Upper lobe of right lung (tissue), 1 donor: ENCODE measurements around the gene OSBP2. TPM values are rescaled to one million over a fixed set of nuclear protein-coding genes. Genes with fewer than 3 reads are reported as not detected.

ENCODE experiments used
- ATAC-seq: fragments of 200-7000 bp; cut with Tn5 transposase; one replicate; pipeline ENCODE4 v1.9.1; 2020; ENCODE audit warnings: mild to moderate bottlenecking, moderate library complexity
- DNase-seq: peaks from one replicate; pipeline ENCODE4 v3.0.0-alpha.2; 2020
- H3K27ac ChIP-seq: fragments of 200-600 bp; one replicate; pipeline ENCODE4 v1.8.0; 2022
- H3K27me3 ChIP-seq: fragments of 200-600 bp; one replicate; pipeline ENCODE4 v1.8.0; 2022; ENCODE audit warnings: mild to moderate bottlenecking
- H3K36me3 ChIP-seq: fragments of 200-600 bp; one replicate; pipeline ENCODE4 v1.8.0; 2022
- H3K4me1 ChIP-seq: fragments of 200-600 bp; one replicate; pipeline ENCODE4 v1.8.0; 2022
- H3K4me3 ChIP-seq: fragments of 200-600 bp; one replicate; pipeline ENCODE4 v1.8.0; 2022; ENCODE audit warnings: mild to moderate bottlenecking
- H3K9me3 ChIP-seq: fragments of 200-600 bp; one replicate; pipeline ENCODE4 v1.8.0; 2022
- CTCF ChIP-seq: fragments of 200-600 bp; IDR thresholded peaks from one replicate; pipeline ENCODE4 v1.8.0; 2022; ENCODE audit warnings: antibody characterized with exemption
- intact Hi-C: fragments of 100-400 bp; cut with DNase I; formaldehyde crosslinking; loops from one replicate; pipeline ENCODE4 v1.11.0; 2022
- total RNA-seq: library from RNA; stranded (reverse); fragmentation: NEBNext Ultra II Directional; extraction: Animal tissue kit (Norgen Biotek cat#: 25700); gene quantifications from one replicate; pipeline ENCODE4 v1.2.1, GENCODE V29; 2021
- donor health status: DM: no; HTN: yes; CAD: no; lungs with severe emphysema.

OSBP2 gene
- total RNA-seq, 1 donor from 2014 or later: 6.0 TPM

GRCh38 chr22:30777587-30777986 is 82.9 kb downstream of the OSBP2 start:
- no peaks in the 10 kb centered on the region for H3K9me3 ChIP-seq
- intact Hi-C loops: no loop called here
- H3K36me3 ChIP-seq: no peaks in the 10 kb centered on the region
- H3K27me3 ChIP-seq: no peaks in the 10 kb centered on the region
- TF ChIP-seq CTCF: no peak
- H3K4me1 ChIP-seq: no peaks in the 10 kb centered on the region
- H3K4me3 ChIP-seq: no peak overlapping the region
- DNase-seq: no peak
- no peak overlapping the region for H3K27ac ChIP-seq
- ATAC-seq: no peak

- TF ChIP-seq CTCF: no peak
- no peak for ATAC-seq
- Histone ChIP-seq H3K4me1 (no peaks in the 10 kb centered on the region), H3K36me3 (no peaks in the 10 kb centered on the region), H3K27ac (no peak overlapping the region), H3K27me3 (no peaks in the 10 kb centered on the region), H3K4me3 (no peak overlapping the region), H3K9me3 (no peaks in the 10 kb centered on the region)
- DNase-seq: no peak
- intact Hi-C loops: no loop called here
Measured at GRCh38 chr22:30778261-30778660, 83.6 kb downstream of the OSBP2 start.

GRCh38 chr22:30780026-30780425 is 85.4 kb downstream of the OSBP2 start:
- intact Hi-C loops: no loop called here
- Histone ChIP-seq H3K4me1 (no peaks in the 10 kb centered on the region), H3K4me3 (no peak overlapping the region), H3K27me3 (no peaks in the 10 kb centered on the region), H3K9me3 (no peaks in the 10 kb centered on the region), H3K36me3 (no peaks in the 10 kb centered on the region), H3K27ac (no peak overlapping the region)
- TF ChIP-seq CTCF: no peak
- DNase-seq (no peak), ATAC-seq (no peak)

- Histone ChIP-seq H3K27ac (no peak overlapping the region), H3K4me1 (no peaks in the 10 kb centered on the region), H3K4me3 (no peak overlapping the region), H3K27me3 (no peaks in the 10 kb centered on the region), H3K36me3 (no peaks in the 10 kb centered on the region), H3K9me3 (no peaks in the 10 kb centered on the region)
- no peak for DNase-seq
- TF ChIP-seq CTCF: no peak
- intact Hi-C loops: no loop called here
- ATAC-seq: no peak
Measured at GRCh38 chr22:30781271-30781875, 86.7 kb downstream of the OSBP2 start.

- intact Hi-C loops: no loop called here
- DNase-seq: no peak
Measured at GRCh38 chr22:30782613-30783012, 87.9 kb downstream of the OSBP2 start.

More at GRCh38 chr22:30782613-30783012, 87.9 kb downstream of the OSBP2 start:
- Histone ChIP-seq H3K9me3 (no peaks in the 10 kb centered on the region), H3K4me3 (no peak overlapping the region), H3K27me3 (no peaks in the 10 kb centered on the region), H3K27ac (no peak overlapping the region), H3K36me3 (no peaks in the 10 kb centered on the region), H3K4me1 (no peaks in the 10 kb centered on the region)
- no peak for ATAC-seq
- TF ChIP-seq CTCF: no peak
